ENCODE data around the gene ABHD16A. TPM values are rescaled to one million over a fixed set of nuclear protein-coding genes. Genes with fewer than 3 reads are reported as not detected.

Gene ABHD16A
- total RNA-seq, 4 donors from 2014 or later: 44.1 to 92.6 (median 63.1) TPM

GRCh38 chr6:31737991-31738979 lies 35.2 kb upstream of the ABHD16A start:
- DNase-seq: peak; percentile 75 to 88 (median 79)
- TF ChIP-seq CTCF (IDR thresholded peaks at IDR 0.05) (peak in 4 of 6 experiments; percentile 5 to 51 (median 30)), POLR2A (IDR thresholded peaks at IDR 0.05) (peak; percentile 18 to 42)
- Histone ChIP-seq H3K36me3 (peaks cover 0 to 10% (median 0%) of the 10 kb centered on the region in 3 donors), H3K27me3 (no peaks in the 10 kb centered on the region), H3K4me3 (peak overlapping the region in 1 of 4 donors; percentile 27), H3K4me1 (peaks cover 11 to 53% (median 39%) of the 10 kb centered on the region in 4 donors), H3K9me3 (no peaks in the 10 kb centered on the region), H3K27ac (peak overlapping the region; percentile 84 to 96 (median 94))

- Histone ChIP-seq H3K27ac (peak overlapping the region; percentile 84 to 96 (median 94)), H3K36me3 (peaks cover 0 to 18% (median 0%) of the 10 kb centered on the region in 3 donors), H3K4me3 (peak overlapping the region in 2 of 4 donors; percentile 27 to 81), H3K4me1 (peaks cover 11 to 55% (median 39%) of the 10 kb centered on the region in 4 donors), H3K9me3 (no peaks in the 10 kb centered on the region), H3K27me3 (no peaks in the 10 kb centered on the region)
- DNase-seq: peak in 1 of 3 donors; percentile 62
- no peak for TF ChIP-seq CTCF (IDR thresholded peaks at IDR 0.05)
- TF ChIP-seq POLR2A (IDR thresholded peaks at IDR 0.05): no peak
Observed at GRCh38 chr6:31737315-31737990, 34.3 kb upstream of the ABHD16A start.

- H3K4me1 ChIP-seq: peaks cover 11 to 61% (median 39%) of the 10 kb centered on the region in 4 donors
- H3K27ac ChIP-seq: peak overlapping the region; percentile 84 to 96 (median 94)
Observed at GRCh38 chr6:31736768-31737314, 33.7 kb upstream of the ABHD16A start.

GRCh38 chr6:31736021-31736767 lies 33.1 kb upstream of the ABHD16A start, which contains the start of gene CLIC1:
Gene CLIC1, minus strand, starts transcription at chr6:31736530. Its CDS starts 230 bp downstream, at chr6:31736300.
- DNase-seq: peak; percentile 88 to 94 (median 93)
- no peaks in the 10 kb centered on the region for H3K9me3 ChIP-seq
- H3K27me3 ChIP-seq: no peaks in the 10 kb centered on the region
- TF ChIP-seq POLR2A (IDR thresholded peaks at IDR 0.05): peak; percentile 95 to 98
- no peak for TF ChIP-seq CTCF (IDR thresholded peaks at IDR 0.05)
- peak within 1 kb of the TSS; percentile 49 to 81 (median 63) for H3K4me3 ChIP-seq
- H3K4me1 ChIP-seq: peaks cover 11 to 64% (median 39%) of the 10 kb centered on the region in 4 donors
- H3K36me3 ChIP-seq: peaks cover 0 to 30% (median 0%) of the 10 kb centered on the region in 3 donors
- peak within 1 kb of the TSS; percentile 84 to 96 (median 94) for H3K27ac ChIP-seq

More at GRCh38 chr6:31736768-31737314, 33.7 kb upstream of the ABHD16A start:
- no peak for DNase-seq
- Histone ChIP-seq H3K4me3 (peak overlapping the region; percentile 49 to 81 (median 63)), H3K27me3 (no peaks in the 10 kb centered on the region), H3K36me3 (peaks cover 0 to 24% (median 0%) of the 10 kb centered on the region in 3 donors), H3K9me3 (no peaks in the 10 kb centered on the region)
- TF ChIP-seq POLR2A (IDR thresholded peaks at IDR 0.05) (no peak), CTCF (IDR thresholded peaks at IDR 0.05) (no peak)

Data from Peyer's patch (tissue), 4 donors.